Measurements from ENCODE around the gene ZNF215.

DNA sequence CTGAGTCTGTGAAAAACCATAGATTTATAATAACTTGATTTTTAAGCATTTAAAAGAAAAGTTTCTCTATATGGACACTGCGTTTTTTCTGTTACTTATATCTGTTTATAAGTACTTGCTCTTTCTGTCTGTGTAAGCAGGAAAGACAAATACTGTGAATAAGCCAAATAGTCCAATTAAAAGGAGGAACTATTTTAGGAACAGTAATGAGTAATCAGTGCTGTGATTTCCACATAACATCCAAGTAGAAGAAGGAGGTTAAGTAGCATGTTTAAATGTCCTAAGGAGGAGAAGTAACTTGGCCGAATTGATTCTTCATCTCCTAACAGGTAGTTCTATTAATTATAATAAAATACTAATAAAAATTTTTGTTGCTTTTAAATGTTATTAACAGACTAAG, 53.1 kb downstream of the ZNF215 start:
- TF ChIP-seq POLR2A (IDR thresholded peaks at IDR 0.05; ENCODE audit: low read depth, low read length) (no peak), POLR2AphosphoS5 (IDR thresholded peaks at IDR 0.05; ENCODE audit: low read depth, low read length) (no peak)
